K562 (cell line): ENCODE results near the gene RERE. TPM values are rescaled to one million over a fixed set of nuclear protein-coding genes. Genes with fewer than 3 reads are reported as not detected.
A peak's percentile ranks its signal among the peaks of the same experiment; 100 is the strongest.

ENCODE experiments used
- ARID4B ChIP-seq: sonication (generic); formaldehyde crosslinking; IDR thresholded peaks from 2 replicates; pipeline ENCODE4 v1.8.0; 2022; ENCODE audit warnings: mild to moderate bottlenecking, missing genetic modification reagents
- CTBP1 ChIP-seq: fragments of 450-650 bp; IDR thresholded peaks from 2 replicates; pipeline ENCODE4 v1.6.1; 2016; ENCODE audit warnings: borderline replicate concordance
- E2F3 ChIP-seq: fragments of 250-450 bp; sonication (Bioruptor Pico); IDR thresholded peaks from 2 replicates; pipeline ENCODE4 v1.4.0; 2020; ENCODE audit warnings: mild to moderate bottlenecking
- E2F5 ChIP-seq: sonication (generic); formaldehyde crosslinking; IDR thresholded peaks from 2 replicates; pipeline ENCODE4 v1.8.0; 2022; ENCODE audit warnings: mild to moderate bottlenecking, missing genetic modification reagents
- ETV1 ChIP-seq: fragments of 450-650 bp; conservative IDR thresholded peaks from 2 replicates; pipeline ENCODE4 v1.6.1; 2016; ENCODE audit warnings: missing genetic modification characterization, control low read depth, low read depth, missing compliant biosample characterization
- HMG20A ChIP-seq: fragments of 450-650 bp; formaldehyde crosslinking; conservative IDR thresholded peaks from 2 replicates; pipeline ENCODE4 v1.4.0; 2020; ENCODE audit warnings: mild to moderate bottlenecking, mixed read lengths
- IFI16 ChIP-seq: fragments of 250-450 bp; sonication (Bioruptor Pico); IDR thresholded peaks from 2 replicates; pipeline ENCODE4 v2.1.2; 2022; ENCODE audit warnings: mild to moderate bottlenecking, inconsistent platforms
- LARP7 ChIP-seq: fragments of 450-650 bp; IDR thresholded peaks from 2 replicates; pipeline ENCODE4 v1.6.1; 2016
- NCOA2 ChIP-seq, 2 experiments: fragments of 450-650 bp; IDR thresholded peaks; 2 replicates each; pipeline ENCODE4 v1.6.1; 2018; ENCODE audit warnings: mild to moderate bottlenecking in 2 of 2, moderate library complexity in 1 of 2; ENCODE audit not compliant: partially characterized antibody in 2 of 2
- NKRF ChIP-seq: fragments of 450-650 bp; IDR thresholded peaks from 2 replicates; pipeline ENCODE4 v1.6.1; 2016; ENCODE audit warnings: borderline replicate concordance
- NRF1 ChIP-seq, 2 experiments: fragments of 450-650 bp; IDR thresholded peaks in 1 of 2; conservative IDR thresholded peaks in 1 of 2; 2 replicates each; pipeline ENCODE4 v1.6.1; 2014; ENCODE audit warnings: mild to moderate bottlenecking in 2 of 2
- SMAD4 ChIP-seq: fragments of 250-450 bp; sonication (Bioruptor Pico); conservative IDR thresholded peaks from 2 replicates; pipeline ENCODE4 v1.8.0; 2021; ENCODE audit warnings: inconsistent platforms, mild to moderate bottlenecking, moderate library complexity
- SNRNP70 ChIP-seq: fragments of 200-400 bp; formaldehyde crosslinking; optimal IDR thresholded peaks from 2 replicates; pipeline ENCODE3; 2017; ENCODE audit warnings: low read depth, low read length
- SRSF1 ChIP-seq: fragments of 200-400 bp; formaldehyde crosslinking; IDR thresholded peaks from 2 replicates; pipeline ENCODE4 v1.6.1; 2017; ENCODE audit warnings: mild to moderate bottlenecking, low read depth, low read length, moderate library complexity
- TARDBP ChIP-seq: fragments of 450-650 bp; IDR thresholded peaks from 2 replicates; pipeline ENCODE4 v1.6.1; 2016
- TCFL5 ChIP-seq: fragments of 250-450 bp; sonication (Bioruptor Pico); conservative IDR thresholded peaks from 2 replicates; pipeline ENCODE4 v1.6.1; 2021; ENCODE audit warnings: mild to moderate bottlenecking, moderate library complexity, matching md5 sums
- TRIM24 ChIP-seq, 2 experiments: fragments of 450-650 bp; IDR thresholded peaks; 2 replicates each; pipeline ENCODE4 v1.6.1; 2016
- ZBTB1 ChIP-seq: sonication (generic); formaldehyde crosslinking; IDR thresholded peaks from 2 replicates; pipeline ENCODE4 v1.8.1; 2023; ENCODE audit warnings: missing genetic modification reagents, low read depth, mild to moderate bottlenecking, borderline replicate concordance
- ZBTB12 ChIP-seq: fragments of 250-450 bp; sonication (Bioruptor Pico); IDR thresholded peaks from 2 replicates; pipeline ENCODE4 v1.4.0; 2020
- ZFX ChIP-seq: sonication (generic); formaldehyde crosslinking; IDR thresholded peaks from 2 replicates; pipeline ENCODE4 v1.8.0; 2022; ENCODE audit warnings: mild to moderate bottlenecking, missing genetic modification reagents, moderate library complexity
- ZNF174 ChIP-seq: fragments of 250-450 bp; sonication (Bioruptor Pico); IDR thresholded peaks from 2 replicates; pipeline ENCODE4 v1.4.0; 2020; ENCODE audit warnings: mild to moderate bottlenecking
- polyA plus RNA-seq, 8 experiments: library from polyadenylated mRNA; depleted of rRNA in 4 of 8; stranded (reverse) in 5 of 8; unstranded in 3 of 8; fragments of >200 nt; fragmentation: Nextera tagmentation in 2 of 8; fragmentation: Illumina TruSeq in 1 of 8; extraction: Ambion mirVana in 2 of 8; extraction: Trizol in 1 of 8; gene quantifications; 2 replicates each; pipeline versions ENCODE4 v1.2.1 to v1.2.3, GENCODE V29; 2011 to 2014; ENCODE audit warnings: inconsistent platforms in 1 of 8, missing spikeins in 1 of 8
- total RNA-seq, 7 experiments: library from RNA; depleted of rRNA in 6 of 7; stranded (reverse); fragments of >200 nt in 6 of 7; fragmentation: Illumina TruSeq in 2 of 7; extraction: Trizol in 2 of 7; gene quantifications; 2 replicates each; pipeline versions ENCODE4 v1.2.1 to v1.2.3, GENCODE V29; 2011 to 2021; ENCODE audit warnings: low replicate concordance in 1 of 7

RERE gene
- total and polyA plus RNA-seq, 9 of the 15 experiments (the other 6 are each of a cell fraction or from before 2014, with no cell fraction given), result 3.0 to 51.5 (median 13.4) TPM

GRCh38 chr1:8625981-8626898 is 191.2 kb downstream of the RERE start (continued):
- TF ChIP-seq ZFX (CRISPR knock-in tag), result no peak
- TF ChIP-seq ZBTB12 (CRISPR knock-in tag), result peak; percentile 69
- no peak for TF ChIP-seq NRF1 (conservative IDR thresholded peaks at IDR 0.05 in 1 of 2, IDR thresholded peaks at IDR 0.05 in 1 of 2)
- peak; percentile 71 to 88 for TF ChIP-seq TRIM24 (IDR thresholded peaks at IDR 0.05)
- no peak for TF ChIP-seq IFI16
- TF ChIP-seq E2F3 (CRISPR knock-in tag), result no peak
- TF ChIP-seq CTBP1, result peak; percentile 99
- TF ChIP-seq ZNF174 (CRISPR knock-in tag), result no peak
- TF ChIP-seq NCOA2 (IDR thresholded peaks at IDR 0.05; ENCODE audit: partially characterized antibody in 2 of 2), result peak in 1 of 2 experiments; percentile 66
- peak; percentile 55; the same call in 1 of the 2 replicates for TF ChIP-seq ZBTB1
- no peak for TF ChIP-seq TCFL5 (CRISPR knock-in tag)
- peak; percentile 93 for TF ChIP-seq SMAD4 (CRISPR knock-in tag)
- TF ChIP-seq TARDBP, result no peak
- TF ChIP-seq SNRNP70, result no peak
- TF ChIP-seq SRSF1, result no peak
- TF ChIP-seq E2F5, result no peak
- TF ChIP-seq HMG20A (CRISPR knock-in tag), result peak; percentile 58
- TF ChIP-seq ARID4B, result no peak
- no peak for TF ChIP-seq LARP7
- no peak for TF ChIP-seq NKRF
- peak; percentile 55 for TF ChIP-seq ETV1
